Inflammatory macrophage (primary cell): ENCODE results near the gene CPNE2.

Experiments used
- DNase-seq, 2 donors: peaks; one replicate each; pipeline ENCODE4 v3.0.0-alpha.2; 2020 to 2022

Gene CPNE2

GRCh38 chr16:57125376-57125775 lies 33.0 kb downstream of the CPNE2 start:
- DNase-seq = no peak

- no peak for DNase-seq
Measured at GRCh38 chr16:57125969-57126368, 33.6 kb downstream of the CPNE2 start.

DNA sequence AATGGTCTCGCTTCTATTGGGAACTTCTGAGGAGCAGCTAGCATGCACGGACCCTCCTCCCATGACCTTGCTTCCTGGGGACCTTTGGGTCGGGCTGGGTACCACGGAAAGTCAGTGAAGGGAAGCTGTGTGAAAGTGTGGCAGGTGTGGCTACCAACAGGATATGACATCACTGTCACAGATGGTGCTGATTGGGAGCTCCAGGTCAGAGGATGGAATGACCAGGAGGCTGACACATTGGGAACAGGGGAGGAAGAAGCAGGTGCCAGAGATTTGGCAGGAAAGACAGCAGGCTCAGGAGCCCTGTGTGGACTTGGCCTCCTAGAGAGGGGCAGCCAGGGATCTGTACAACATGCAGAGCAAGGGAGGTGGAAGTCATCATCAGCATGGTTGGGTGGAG lies 34.0 kb downstream of the CPNE2 start:
- DNase-seq = no peak

GRCh38 chr16:57127037-57127763 lies 34.8 kb downstream of the CPNE2 start:
- DNase-seq = no peak

GRCh38 chr16:57127836-57128235 lies 35.5 kb downstream of the CPNE2 start:
- no peak for DNase-seq

GRCh38 chr16:57128771-57129389 lies 36.5 kb downstream of the CPNE2 start:
- DNase-seq = no peak

GRCh38 chr16:57130950-57131321 lies 38.6 kb downstream of the CPNE2 start:
- no peak for DNase-seq

DNA sequence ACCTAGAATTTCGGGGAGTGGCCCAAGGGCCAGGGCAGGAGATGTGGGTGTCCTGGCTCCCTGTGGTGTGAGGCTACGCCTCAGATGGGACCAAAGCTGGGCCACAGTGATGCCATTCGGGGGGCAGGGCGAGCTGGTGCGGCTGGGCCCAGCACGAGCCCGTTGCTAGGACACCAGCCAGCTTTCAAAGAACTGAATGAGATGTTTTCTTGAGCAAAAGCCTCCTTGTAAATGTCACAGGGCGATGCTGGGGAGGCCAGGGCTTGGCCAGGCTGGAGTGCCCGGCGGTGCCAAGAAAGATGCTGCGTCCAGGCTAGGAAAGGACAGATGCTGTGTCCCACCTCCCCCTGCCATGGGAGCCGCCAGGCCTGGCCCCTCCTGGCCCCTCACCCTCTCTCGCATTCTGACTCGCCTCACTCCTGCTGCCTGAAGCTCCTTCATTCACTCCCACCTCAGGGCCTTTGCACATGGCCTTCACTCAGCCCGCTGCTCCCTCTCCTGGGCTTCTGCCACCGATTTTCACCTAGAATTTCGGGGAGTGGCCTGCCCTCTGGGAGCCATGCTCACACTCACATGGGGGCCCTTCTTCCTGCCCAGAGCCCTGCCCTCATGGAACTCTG lies 39.1 kb downstream of the CPNE2 start:
- no peak for DNase-seq

- DNase-seq = no peak
Measured at GRCh38 chr16:57132470-57132869, 40.1 kb downstream of the CPNE2 start.

DNA sequence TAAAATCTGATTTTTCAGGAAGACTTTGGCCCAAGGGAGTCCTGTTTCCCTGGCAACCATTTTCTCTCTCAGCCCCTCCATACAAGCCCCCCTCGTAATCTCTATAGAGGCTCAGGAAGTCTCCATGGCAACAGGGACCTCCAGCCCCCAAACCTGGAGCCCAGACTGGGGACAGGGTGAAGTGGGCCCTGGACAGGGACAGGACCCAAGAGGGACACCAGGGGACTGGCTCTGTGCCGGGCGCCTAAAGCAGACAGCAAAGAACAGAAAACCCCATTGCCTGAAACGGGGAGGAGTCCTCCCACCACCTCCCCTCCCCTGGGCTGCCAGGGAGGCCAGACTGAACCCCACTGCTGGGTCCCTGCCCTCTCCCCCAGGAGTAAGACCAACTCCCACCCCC lies 40.6 kb downstream of the CPNE2 start:
- DNase-seq = no peak

GRCh38 chr16:57133886-57134285 lies 41.5 kb downstream of the CPNE2 start:
- DNase-seq = no peak

DNA sequence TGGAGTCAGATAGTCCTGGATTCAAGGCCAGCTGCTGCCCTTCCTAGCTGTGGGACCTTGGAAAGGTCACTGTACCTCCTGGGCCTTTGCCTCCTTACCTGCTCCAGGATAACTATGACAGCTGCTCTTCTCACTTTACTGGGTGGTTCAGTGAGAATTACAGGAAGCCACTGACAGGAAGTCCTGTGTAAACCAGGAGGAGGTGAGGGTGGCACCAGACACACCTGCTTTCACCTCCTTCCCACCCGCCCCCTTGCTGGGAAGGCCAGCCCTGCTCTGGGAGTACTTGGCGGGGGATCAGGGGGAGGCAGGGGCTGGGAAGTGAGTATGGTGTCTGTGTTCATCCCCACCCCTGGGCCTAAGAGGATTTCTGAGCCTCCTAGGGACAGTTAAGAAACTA lies 42.6 kb downstream of the CPNE2 start:
- DNase-seq = no peak

DNA sequence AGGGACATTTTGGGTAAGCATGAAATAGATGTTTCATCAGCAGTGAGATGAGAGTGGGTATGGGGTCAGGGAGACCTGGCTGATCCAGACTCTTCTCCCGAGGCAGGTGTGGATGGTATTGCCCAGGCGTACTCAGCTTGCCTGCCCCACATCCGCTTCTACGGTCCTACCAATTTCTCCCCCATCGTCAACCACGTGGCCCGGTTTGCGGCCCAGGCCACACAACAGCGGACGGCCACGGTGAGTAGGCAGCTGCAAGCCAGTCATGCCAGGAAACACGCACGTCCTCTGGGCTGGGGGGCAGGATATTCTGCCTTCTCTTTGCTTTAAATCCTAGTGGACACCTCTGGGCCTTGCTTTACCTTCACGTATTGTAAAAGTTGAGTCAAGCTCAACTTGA lies 44.7 kb downstream of the CPNE2 start:
- no peak for DNase-seq

DNA sequence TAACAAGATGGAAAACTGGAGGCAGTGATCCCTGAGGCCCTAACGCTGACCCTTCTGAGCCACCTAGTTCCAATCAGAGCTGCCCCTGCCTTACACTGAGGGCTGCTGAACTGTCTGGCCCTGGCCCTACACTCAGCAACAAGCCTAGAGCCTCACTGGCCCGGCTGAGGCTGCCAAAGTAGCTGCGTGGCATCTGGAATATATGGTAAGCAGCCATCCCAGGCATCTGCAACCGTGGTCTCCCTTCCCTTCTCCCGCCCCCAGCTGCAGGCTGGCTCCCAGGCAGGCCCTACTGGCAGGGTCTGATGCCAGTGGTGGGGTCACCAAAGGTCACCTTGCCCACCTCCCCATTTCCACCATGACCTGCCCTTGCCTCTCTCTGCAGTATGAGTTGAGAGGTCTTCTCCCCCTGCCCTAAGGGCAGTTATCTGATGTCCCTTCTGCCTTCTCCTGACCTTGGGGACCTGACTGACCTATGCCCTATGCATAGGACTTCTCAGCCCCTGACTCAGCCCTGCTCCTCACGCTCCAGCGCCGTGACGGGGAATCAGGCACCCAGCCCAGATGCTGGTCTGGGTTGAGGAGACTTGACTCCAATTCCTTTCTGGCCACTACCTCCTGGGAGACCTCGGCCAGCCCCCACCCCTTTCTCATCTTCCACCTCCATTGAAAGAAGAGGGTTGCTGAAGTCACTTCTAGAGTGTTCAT lies 45.3 kb downstream of the CPNE2 start:
- no peak for DNase-seq

DNA sequence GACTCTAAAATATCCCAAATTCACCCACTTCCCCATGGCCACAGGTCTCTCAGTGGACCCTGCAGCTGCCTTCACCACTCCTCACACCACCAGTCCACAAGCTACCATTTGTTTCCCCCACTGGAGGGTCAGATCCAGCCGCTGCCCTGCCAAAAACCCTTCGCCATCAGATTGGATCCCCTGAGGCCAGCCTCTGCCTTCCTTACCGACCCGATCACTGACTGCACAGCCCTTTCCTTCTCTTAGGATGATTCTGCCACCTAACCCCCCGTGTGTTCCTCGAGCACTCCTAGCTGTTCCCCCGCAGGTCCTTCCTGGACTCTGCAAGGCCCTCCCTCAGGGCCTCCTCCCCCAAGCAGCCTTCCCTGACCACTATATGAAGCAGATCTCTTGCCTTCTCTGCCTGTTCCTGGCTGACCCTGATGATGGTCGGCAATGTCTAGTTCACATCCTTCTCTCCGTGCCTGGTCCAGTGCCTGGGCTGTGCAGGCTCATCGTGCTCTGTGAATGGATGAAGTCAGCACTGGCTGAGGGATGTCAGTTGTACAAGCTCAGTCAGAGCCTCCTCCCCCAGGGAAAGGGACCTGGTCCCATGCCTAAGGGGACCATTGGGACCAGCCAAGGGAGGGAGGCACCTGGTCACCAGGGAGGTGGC lies 46.0 kb downstream of the CPNE2 start:
- no peak for DNase-seq

DNA sequence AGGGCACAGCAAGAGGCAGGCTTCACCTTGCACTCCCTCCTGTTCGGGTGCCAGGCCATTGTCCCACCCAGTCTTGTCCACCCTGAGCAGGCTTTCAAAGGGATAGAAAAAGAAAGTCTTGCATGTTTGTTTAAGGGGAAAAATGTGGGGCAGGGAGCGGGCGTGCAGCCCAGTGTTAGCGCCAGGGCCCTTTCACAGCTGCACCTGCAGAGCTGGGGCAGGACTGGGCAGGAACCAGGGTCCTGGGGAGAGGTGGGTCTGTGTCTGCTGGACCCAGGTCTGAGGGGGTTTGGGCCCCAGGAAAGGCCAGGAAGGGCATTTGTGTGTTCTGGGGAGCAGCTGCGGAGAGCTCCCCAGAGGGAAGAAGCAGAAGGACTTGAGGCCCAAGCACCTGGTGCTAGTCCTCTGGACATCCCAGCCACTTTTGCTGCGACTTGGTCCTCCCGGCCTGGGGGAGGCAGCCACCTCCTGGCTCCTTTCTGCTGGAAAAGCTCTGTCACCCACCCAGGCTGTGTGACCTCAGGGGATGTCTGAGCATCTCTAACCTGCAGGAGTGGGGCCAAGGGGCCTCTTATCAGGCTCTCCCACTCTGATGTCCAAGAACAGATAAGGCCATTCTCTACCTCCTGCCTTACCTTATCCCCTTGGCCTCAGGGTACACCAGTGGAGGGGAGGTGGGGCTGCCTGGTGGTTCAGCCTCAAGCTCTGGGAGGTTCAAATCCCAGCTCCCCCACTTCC lies 48.7 kb downstream of the CPNE2 start:
- no peak for DNase-seq

- no peak for DNase-seq
Measured at GRCh38 chr16:57141822-57142631, 49.6 kb downstream of the CPNE2 start.

GRCh38 chr16:57143149-57143921 lies 51.0 kb downstream of the CPNE2 start:
- no peak for DNase-seq

DNA sequence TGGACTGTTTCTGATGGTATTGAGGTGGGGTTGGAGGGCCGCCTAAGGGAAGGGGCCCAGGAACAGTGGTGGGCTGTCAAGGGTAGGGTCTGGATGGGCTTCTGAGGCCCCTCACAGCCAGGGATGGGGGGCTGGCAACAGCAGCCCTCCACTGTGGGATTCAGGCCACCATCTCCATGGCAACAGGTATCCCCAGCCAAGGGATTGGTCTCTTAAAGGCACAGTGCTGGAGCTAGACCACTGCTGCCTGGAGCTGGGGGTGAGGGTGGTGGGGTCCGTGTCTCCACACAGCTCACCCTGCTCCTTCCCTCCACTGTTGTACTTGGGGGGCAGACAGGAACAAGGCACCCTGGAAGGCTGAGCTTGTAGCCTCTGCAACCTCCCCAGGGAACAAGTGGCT lies 51.6 kb downstream of the CPNE2 start:
- no peak for DNase-seq
